HG03432 (cell line): ENCODE data around the gene RSPO1.

Experiments
- ATAC-seq: cut with Tn5 transposase; IDR thresholded peaks from one replicate; pipeline ENCODE4 v1.9.1; 2021; ENCODE audit warnings: mild to moderate bottlenecking, moderate library complexity; ENCODE audit not compliant: unreplicated experiment

Gene RSPO1

DNA sequence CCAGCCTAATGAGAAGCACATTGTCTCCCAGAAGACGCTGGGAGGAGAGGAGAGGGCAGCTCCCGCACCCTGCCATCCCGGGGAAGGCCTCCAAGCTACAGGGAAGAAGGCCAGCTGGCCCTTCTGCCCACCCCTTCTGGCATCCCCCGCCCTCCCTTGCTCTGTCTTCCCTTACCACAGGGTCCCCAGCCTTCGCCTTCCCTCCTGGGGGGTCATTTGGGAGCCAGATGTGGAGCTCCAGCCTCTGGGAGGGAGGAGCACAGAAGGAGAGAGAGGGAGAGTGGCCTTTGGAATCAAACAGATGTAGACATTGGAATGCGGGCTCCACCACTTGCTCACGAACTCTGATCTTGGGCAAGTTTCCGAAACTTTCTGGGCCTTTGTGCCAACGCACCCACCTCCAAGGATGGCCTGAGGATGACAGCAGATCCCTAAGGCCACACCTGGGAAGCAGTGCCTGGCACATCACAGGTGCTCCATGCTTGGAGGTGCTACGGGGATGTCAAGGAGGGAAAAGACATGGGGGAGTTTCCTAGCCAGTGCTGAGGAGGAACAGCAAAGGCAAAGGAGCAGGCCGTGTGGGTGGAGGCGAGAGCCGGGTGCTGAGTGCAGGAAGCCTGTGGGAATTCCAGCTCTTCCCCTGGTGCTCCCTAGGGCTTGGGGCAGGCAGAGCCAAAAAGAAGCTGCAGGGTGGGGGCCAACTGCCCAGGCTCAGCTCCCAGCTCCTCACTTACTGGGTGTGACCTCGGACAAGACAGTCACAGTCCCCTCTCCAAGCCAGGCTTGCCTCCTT lies 23.1 kb upstream of the RSPO1 start:
- no peak for ATAC-seq

DNA sequence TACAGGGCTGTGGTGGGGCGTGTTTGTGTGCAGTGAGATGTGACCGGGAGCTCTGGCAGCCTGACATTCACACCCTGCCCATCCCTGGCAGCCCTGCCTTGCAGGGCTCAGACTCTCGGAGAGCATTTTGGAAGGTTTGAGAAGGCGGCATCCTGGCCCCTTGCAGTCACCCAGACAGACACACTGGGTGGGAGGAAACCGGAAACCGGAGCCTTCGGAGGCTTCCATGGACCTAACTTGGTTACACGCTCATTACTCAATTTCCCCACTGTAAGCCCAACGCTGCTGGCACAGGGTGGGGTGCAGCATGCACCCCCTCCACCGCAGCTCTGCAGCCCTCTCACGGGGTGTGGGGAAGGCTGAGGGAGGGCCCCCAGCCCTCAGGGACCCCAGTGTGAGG lies 22.2 kb upstream of the RSPO1 start:
- ATAC-seq: no peak

DNA sequence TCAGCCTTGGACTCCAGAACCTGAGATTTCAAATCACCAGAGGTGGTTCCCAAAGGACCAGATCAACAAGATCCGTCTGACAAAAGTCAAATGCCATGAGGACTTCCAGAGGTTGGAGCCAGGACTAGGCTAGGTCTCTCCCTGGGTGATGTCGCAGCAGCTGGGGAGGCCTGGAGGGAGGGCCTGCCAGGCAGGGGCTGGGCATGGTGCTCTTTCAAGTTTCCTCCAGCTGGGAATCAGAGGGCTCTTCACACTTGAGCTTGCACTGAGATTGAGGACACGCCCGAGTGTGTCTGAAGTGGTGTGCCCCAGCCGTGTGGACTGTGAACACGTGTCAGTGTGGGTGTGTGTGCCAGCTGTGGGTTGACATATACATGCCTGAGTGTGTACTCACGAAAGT lies 21.3 kb upstream of the RSPO1 start:
- no peak for ATAC-seq

DNA sequence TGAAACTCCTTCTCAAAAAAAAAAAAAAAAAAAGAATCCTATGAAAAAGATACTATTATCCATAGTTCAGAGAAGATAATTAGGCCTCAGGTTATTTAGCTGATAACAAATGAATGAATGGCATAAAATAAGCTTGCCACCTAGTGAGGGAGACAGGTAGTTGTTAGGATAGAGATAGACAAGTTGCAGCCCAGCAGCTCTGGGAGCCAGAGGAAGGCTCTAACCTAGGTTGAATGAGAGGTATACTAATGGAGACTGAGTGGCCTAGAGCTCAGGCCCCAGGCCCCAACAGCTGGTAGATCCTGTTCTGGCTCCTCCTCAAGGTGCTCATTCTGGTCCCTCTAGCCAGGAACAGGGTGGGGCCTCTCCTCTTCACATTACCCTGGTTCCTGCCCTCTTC lies 20.6 kb upstream of the RSPO1 start:
- ATAC-seq: no peak

DNA sequence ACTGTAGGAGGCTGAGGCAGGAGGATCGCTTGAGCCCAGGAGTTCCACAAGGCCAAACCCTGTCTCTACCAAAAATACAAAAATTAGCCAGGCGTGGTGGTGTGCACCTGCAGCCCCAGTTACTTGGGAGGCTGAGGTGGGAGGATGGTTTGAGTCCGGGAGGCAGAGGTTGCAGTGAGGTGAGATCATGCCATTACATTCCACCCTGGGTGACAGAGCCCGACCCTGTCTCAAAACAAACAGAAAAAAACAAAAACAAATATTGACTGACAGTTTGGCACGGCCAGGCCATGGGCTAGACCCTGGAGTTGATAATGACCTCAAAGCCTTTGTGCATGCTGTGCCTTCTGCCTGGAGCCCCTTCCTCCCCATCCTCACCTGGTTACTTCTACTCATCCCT lies 19.2 kb upstream of the RSPO1 start:
- no peak for ATAC-seq

DNA sequence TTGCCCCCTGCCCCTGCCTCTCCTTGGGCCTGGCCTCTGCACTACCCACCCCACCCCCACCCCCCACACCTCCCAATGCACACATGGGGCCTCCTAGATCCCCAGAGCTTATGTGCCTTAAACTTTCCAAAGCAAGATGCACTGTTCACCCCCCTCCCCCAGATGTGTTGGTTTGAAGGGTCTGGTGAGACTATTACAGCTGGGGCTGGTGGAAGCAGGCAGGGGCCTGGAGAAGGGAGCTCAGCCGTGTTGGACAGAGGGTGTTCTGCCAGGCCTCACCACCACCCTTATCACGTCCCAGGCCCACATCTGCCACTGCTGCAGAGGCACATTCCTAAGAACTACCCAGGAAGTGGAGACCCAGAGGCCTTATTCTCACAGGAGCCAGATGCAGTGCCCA lies 18.3 kb upstream of the RSPO1 start:
- ATAC-seq: no peak

DNA sequence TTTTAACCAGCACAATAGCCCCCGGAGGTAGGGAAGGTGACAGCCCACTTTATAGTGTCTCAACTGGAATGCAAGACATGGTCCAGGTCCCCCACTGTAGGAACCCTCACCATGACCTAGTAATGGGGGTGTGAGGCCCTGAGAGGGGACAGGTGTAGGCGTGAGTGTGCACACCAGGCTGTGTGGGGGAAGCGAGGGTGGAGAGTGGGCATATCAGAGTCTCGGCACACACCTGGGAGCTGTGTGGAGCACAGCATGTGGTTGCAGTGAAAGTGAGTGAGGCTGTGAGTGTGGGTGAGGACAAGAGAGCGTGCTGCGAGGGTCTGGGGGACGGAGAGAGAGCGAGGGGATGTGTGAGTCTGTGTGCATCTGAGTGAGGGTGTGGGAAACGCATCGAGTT lies 17.1 kb upstream of the RSPO1 start:
- no peak for ATAC-seq

DNA sequence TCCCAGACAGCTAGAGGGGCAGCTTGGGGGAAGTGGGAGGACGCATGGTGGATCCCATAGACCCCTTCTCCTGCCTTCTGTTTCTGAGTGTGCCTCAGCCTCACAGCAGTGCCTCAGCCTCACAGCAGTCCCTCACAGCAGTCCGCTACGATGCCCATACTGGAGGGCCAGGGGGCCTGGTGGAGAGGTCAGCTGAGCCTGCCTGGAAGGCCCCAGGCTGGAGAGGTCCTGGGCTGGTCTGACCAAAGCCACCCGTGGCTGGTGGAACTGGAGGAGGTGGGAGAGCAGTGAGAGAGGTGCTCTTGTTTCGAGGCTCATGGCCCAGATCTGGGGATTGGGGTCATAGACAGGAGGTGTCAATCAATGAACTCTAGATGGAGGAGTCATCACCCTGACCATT lies 16.0 kb upstream of the RSPO1 start:
- ATAC-seq: no peak

DNA sequence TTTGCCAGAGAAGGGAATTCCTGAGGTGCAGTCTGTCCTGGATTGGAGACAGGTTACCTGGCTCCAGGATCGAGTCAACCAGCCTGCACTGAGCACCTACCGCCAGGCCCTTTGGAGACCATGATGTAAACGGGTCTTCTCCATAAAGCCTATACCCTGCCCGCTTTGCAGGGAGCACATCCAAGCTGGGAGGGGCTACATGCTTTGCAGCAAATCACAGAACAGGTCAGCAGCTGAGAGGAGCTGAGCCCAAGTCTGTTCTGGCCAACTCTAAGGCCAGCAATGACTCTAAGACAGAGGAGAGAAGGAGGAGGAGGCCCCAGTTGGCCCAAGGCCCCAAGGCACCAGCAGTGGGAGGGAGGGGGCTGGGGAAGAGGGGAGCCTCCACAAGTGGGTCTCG lies 15.5 kb upstream of the RSPO1 start:
- no peak for ATAC-seq

DNA sequence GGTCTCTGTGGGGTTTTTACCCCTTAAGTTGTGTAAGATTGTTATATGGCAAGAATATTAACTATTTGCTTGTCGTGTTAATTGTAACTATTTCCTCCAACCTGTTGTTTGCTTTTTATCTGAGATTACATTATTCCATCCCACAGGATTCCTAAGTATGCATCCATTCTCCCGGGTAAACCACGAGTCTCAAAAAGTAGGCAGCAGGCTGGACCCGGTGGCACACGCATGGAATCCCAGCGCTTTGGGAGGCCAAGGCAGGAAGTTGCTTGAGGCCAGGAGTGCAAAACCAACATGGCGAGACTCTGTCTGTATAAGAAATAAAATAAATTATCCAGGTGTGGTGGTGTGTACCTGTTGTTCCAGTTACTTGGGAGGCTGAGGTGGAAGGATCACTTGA lies 12.6 kb upstream of the RSPO1 start:
- no peak for ATAC-seq

DNA sequence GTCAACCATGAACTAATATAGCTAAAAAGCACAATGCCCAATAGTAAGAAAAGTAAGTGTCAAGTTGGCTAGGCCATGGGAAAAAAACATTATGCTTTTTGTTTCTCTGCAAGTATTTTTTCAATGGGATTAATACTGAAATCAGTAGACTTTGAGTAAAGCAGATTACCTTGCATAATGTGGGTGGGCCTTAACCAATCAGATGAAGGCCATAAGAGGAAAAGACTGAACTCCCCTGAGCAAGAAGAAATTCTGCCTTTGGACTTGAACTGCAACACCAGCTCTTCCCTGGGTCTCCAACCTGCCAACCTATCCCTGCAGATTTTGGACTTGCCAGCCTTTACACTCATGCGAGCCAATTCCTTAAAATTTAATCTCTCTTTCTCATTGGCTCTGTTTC lies 6.4 kb upstream of the RSPO1 start:
- no peak for ATAC-seq

DNA sequence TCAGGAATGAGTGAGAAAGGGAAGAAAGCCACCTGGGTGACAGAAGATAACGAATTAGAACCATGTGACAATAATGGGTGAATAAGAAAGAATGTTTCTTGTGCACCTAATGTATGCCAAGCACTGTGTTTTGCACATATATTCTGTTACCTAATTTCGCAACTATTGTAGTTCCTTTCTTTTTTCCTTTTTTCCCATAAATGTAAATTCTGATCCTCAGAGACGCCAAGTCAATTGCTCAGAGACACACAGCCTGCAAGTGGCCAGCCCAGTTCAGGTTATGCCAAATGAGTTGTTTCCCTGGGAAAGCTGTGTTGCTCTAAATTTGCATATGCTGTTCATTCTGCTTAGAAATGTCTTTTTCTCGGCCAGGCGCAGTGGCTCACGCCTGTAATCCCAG lies 1.7 kb upstream of the RSPO1 start:
- ATAC-seq: no peak

DNA sequence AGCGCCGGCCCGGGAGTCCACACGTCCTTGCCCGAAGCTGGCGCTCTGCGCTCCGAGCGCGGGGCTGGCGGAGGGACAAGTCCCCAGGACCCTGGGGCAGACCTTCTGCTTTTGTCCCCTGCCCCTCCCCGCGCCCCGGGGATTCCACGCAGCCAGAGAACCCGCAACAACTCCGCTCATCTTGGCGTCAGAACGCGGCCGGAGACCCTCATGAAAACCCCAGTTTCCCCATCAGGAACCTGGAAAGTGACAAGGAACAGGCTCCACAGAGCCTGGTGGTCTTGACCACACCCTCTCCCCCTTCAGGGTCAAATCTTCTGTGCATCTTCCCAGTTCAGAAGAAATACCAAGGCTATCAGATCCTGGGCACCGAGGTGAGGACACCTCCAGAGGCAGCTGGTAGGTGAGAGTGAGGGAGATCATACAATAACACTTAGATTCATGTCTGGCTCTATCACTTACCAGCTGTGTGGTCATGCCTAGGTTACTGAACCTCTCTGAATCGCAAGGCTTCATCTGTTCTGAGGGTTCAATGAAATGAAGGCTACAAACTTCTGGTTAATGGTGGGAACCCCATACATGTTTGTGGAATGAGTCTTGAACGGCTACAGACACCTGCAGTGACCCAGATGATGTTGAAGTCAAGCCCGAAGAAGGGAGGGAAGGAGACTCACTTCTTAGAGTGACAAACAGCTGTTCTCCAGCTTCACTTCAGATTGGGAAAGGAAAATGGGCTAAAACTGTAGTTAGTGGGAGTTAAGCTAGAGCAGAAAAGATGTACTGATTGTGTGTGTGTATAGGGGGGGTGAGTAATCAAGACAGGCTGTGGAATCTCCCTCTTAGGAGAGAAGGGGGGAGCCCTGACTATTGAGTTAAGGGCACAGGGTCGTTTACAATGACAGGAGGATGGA lies 555 bp upstream of the RSPO1 start:
- no peak for ATAC-seq

DNA sequence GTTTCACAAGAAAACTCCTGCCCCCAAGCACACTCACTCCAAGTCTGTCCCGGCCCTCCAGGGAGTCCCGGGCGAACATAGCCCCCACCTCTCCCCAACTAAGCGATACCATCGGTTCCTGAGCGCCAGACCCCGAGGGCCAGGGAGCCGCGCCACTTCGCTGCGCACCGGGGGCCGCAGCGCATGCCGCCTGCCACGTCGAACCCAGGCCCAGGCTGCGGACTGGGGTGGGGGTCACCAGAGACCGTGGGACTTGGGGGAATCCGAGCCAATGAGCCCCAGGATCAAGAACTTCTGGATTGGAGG lies 801 bp downstream of the RSPO1 start:
- ATAC-seq: no peak

DNA sequence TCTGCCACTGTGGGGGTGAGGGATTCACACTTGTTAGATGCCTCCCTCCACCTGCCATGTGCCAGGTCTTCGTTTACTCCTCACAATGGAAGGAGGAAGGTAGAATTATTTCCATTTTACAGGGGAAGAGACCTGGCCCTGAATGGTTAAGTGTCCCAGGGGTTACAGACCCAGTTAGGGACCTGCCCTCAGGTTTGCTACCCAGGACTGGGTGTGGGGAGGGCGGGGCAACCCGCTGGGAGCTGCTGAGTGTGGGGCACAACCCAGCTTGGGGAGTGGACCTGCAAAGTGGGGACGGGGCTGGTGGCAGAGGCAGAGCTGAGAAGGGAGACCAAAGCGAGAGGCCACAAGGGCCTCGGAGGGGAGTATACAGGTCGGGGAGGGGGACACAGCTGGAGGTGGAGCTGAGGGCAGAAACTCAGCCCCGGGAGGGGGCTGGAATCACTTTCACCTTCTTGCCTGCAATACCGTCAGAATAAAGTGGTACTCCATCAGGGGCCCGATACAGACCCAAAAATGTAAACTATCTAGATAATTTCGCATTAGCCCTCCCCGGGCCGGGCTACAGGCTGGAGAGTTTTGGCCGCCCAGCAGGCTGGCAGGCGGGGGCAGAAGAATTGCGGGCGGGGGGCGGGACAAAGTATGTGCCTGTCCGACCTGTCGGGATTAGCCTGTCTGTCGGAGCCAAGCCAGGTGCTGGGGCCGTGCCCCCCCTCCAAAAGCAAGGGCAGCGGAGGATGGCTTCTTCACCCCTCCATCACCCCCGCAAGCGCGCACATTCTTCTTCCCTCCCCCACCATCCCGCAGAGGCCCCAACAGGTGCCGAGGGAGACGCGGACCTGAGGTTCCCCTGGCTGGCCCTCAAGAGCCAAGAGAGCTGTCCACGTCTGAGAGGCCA lies 1.4 kb downstream of the RSPO1 start:
- no peak for ATAC-seq

DNA sequence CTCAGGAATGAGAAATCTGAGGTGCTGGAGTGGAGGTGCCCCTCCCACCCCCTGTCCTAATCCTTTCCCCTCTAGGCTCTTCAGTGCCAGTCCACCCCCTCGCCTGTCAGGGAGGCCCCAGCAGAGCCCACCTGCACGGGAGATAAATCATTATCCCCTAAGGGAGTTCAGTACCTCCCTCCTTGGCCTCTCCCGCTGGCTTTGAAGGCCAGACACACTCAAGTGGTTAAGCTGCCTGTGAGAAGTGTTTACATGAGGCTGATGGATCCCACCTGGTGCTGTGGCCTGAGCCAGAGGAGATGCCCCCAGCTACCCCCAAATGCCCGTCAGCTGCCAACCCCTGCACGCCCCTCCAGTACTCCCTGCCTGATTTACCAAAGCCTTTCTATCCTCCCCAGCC lies 3.7 kb downstream of the RSPO1 start:
- no peak for ATAC-seq

DNA sequence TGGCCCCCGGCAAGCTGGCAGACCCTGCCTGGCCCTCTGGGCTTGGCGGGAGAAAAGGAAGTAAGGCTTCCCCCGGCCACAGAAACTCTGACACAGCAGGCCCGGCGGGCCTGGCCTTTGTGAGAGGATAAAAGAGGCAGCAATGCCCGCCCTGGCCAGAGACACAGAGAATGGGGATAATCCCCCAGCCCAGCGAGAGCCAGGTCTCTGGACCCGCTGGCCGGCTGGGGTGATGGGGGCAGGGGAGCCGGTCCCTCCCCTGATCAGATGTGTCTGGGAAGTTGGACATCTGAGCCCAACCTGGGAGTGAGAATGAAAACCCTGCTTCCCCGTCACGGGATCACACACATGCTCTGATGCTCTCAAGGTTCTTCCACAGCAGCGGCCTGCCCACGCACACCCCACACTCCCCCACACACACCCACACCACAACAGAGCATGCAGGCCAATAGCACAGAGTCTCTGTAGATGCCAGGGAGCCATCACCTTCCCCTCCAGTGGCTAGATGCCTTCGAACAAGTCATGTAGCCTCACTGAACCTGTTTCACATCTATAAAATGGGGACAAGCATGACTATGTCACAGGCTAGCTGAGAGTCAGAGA lies 4.2 kb downstream of the RSPO1 start:
- ATAC-seq: no peak

DNA sequence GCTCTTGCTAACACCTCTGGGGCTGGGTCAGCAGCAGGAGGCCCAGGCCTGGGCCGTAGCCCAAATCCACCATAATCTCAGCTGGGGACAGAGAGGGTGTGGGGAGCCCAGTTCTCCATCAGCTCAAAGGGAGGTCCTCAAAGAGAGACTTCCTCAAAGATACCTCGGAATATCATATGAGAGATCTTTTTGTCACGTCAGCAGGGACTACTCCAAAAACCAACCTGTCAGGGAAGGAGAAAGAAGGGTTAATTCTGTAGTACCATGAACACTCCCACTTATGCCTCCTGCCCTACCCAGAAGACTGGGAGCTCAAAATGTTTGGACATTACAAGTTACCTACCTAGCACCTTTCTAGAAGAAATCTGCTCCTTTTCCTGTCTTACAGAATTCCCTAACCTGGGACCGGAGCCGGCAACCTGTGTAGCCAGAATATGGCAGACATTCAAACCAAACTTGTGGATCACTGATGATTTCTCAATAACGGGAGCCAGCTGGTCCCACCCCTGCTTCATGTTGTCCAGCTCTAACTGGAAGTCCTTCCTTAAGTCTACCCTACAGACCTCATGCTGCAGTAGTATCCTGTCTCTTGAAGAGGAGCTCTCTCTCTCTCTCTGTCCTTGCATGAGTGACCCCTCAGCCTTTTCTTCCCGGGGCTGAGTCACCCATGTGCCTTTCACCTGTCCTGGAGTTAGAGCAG lies 4.8 kb downstream of the RSPO1 start:
- no peak for ATAC-seq

DNA sequence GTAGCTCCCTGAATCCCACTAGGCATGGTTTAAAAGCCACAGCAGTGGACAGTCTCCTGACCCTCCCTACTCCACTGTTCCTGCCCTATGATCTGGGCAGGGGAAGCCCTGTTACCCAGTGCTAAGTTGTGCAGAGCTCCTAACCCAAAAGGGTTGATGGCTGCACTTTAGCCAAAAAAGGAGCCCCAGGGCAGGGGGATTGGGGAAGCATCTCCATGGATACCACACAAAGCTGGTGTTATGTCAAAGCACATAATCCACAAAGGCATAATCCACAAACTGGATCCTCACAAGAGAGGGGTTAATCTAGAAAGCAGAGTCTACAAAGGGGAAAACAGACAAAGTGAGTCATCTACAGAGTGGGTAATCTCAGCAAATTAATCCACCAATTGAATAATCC lies 5.7 kb downstream of the RSPO1 start:
- ATAC-seq: no peak

DNA sequence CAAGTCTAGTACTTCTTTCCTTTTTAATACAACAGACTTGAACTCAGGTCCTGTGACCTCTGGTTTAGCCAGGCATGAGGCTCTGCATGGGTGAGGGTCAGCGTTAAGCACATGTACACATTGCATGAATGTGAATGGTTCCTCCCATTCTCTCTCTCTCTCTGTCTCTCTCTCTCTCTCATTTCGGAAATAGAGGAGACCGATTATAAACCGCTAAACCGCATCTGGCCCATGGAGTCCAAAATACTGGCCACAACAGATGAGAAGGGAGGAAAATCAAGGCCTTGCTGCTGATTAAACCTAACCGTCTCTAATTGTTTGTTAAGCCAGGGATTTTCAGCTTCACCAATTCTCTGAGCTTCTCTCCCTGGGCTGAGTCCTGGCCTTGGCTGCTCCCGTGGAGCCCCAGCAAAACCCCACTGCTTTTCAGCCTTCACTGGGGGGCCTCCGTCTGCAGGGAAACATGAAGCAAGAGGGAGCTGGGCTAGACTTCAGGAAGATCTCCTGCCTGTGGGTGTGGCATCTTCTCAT lies 6.6 kb downstream of the RSPO1 start:
- no peak for ATAC-seq
